CD14-positive monocyte (primary cell): ENCODE results near the gene LRRC4C. TPM values are rescaled to one million over a fixed set of nuclear protein-coding genes. Genes with fewer than 3 reads are reported as not detected.

ENCODE experiments used
- DNase-seq, 3 donors: peaks; one replicate each; pipeline ENCODE4 v3.0.0-alpha.2; 2011 to 2022
- H2AFZ ChIP-seq: 2 replicates; pipeline ENCODE4 v1.6.0; 2012; ENCODE audit warnings: mild to moderate bottlenecking, low read depth, low read length, inconsistent platforms; ENCODE audit not compliant: insufficient read depth, poor library complexity, severe bottlenecking
- H3K27ac ChIP-seq, 2 donors: 1 replicate in 1 of 2; 2 replicates in 1 of 2; pipeline ENCODE4 v1.5.1; 2012 to 2013; ENCODE audit warnings: low read length in 2 of 2, control low read depth in 1 of 2, inconsistent platforms in 1 of 2, low read depth in 1 of 2, mild to moderate bottlenecking in 1 of 2
- H3K27me3 ChIP-seq, 2 donors: one replicate each; pipeline versions ENCODE4 v1.6.0 to v1.6.1; 2011 to 2013; ENCODE audit warnings: low read length in 2 of 2; ENCODE audit not compliant: control insufficient read depth in 2 of 2, insufficient read depth in 2 of 2
- H3K36me3 ChIP-seq, 2 donors: replicated peaks in 1 of 2; 1 replicate in 1 of 2; 2 replicates in 1 of 2; pipeline versions ENCODE4 v1.5.1 to v1.6.1; 2012 to 2013; ENCODE audit warnings: low read length in 2 of 2, control low read depth in 1 of 2, inconsistent platforms in 1 of 2, mild to moderate bottlenecking in 1 of 2; ENCODE audit not compliant: insufficient read depth in 2 of 2, control insufficient read depth in 1 of 2
- H3K4me1 ChIP-seq, 2 donors: 1 replicate in 1 of 2; 2 replicates in 1 of 2; pipeline versions ENCODE4 v1.5.1 to v1.6.1; 2012 to 2013; ENCODE audit warnings: low read length in 2 of 2, control low read depth in 1 of 2, inconsistent platforms in 1 of 2, mild to moderate bottlenecking in 1 of 2, moderate library complexity in 1 of 2; ENCODE audit not compliant: insufficient read depth in 2 of 2, control insufficient read depth in 1 of 2
- H3K4me2 ChIP-seq: replicated peaks from 2 replicates; pipeline ENCODE3; 2012; ENCODE audit warnings: low read length, moderate library complexity, mild to moderate bottlenecking; ENCODE audit not compliant: poor library complexity, severe bottlenecking; ENCODE audit errors: extremely low read depth
- H3K4me3 ChIP-seq, 3 experiments: fragments of 200-600 bp in 1 of 3; sonication (generic) in 1 of 3; replicated peaks in 1 of 3; 1 replicate in 2 of 3; 2 replicates in 1 of 3; pipeline ENCODE4 v1.5.1; 2011 to 2013; ENCODE audit warnings: low read length in 3 of 3, mild to moderate bottlenecking in 3 of 3, control low read depth in 2 of 3, low read depth in 2 of 3, inconsistent platforms in 1 of 3, moderate library complexity in 1 of 3
- H3K79me2 ChIP-seq: 2 replicates; pipeline ENCODE4 v1.6.0; 2012; ENCODE audit warnings: mild to moderate bottlenecking, control low read depth, inconsistent platforms, low read length, moderate library complexity; ENCODE audit not compliant: insufficient read depth
- H3K9ac ChIP-seq: 2 replicates; pipeline ENCODE4 v1.6.0; 2017; ENCODE audit warnings: low read length, mild to moderate bottlenecking; ENCODE audit not compliant: insufficient read depth, poor library complexity, severe bottlenecking
- H3K9me3 ChIP-seq, 2 donors: replicated peaks in 1 of 2; 1 replicate in 1 of 2; 2 replicates in 1 of 2; pipeline versions ENCODE4 v1.5.1 to v1.6.1; 2012 to 2013; ENCODE audit warnings: low read length in 2 of 2, control low read depth in 1 of 2; ENCODE audit not compliant: control insufficient read depth in 1 of 2, insufficient read depth in 1 of 2
- H4K20me1 ChIP-seq: 2 replicates; pipeline ENCODE4 v1.6.0; 2012; ENCODE audit warnings: mild to moderate bottlenecking, low read length, control low read depth, moderate library complexity; ENCODE audit not compliant: insufficient read depth
- H3K27ac Mint-ChIP-seq, 7 donors: one replicate each; pipeline ENCODE4 v1.8.0; 2020; ENCODE audit warnings: mild to moderate bottlenecking in 7 of 7, mixed read lengths in 7 of 7, moderate library complexity in 6 of 7, inconsistent platforms in 2 of 7
- H3K27me3 Mint-ChIP-seq, 3 donors: one replicate each; pipeline ENCODE4 v1.8.0; 2021 to 2022; ENCODE audit warnings: low read depth in 3 of 3, mild to moderate bottlenecking in 3 of 3, mixed read lengths in 3 of 3, moderate library complexity in 3 of 3, inconsistent platforms in 1 of 3
- H3K36me3 Mint-ChIP-seq, 2 donors: one replicate each; pipeline ENCODE4 v1.8.0; 2020; ENCODE audit warnings: mixed read lengths in 2 of 2, inconsistent platforms in 1 of 2, mild to moderate bottlenecking in 1 of 2
- H3K4me1 Mint-ChIP-seq: one replicate; pipeline ENCODE4 v1.8.0; 2020; ENCODE audit warnings: mild to moderate bottlenecking, mixed read lengths
- H3K4me3 Mint-ChIP-seq, 2 donors: one replicate each; pipeline ENCODE4 v1.8.0; 2020; ENCODE audit warnings: mild to moderate bottlenecking in 2 of 2, mixed read lengths in 2 of 2, moderate library complexity in 1 of 2
- H3K9me3 Mint-ChIP-seq, 7 donors: one replicate each; pipeline ENCODE4 v1.8.0; 2020 to 2022; ENCODE audit warnings: mixed read lengths in 7 of 7, mild to moderate bottlenecking in 6 of 7, moderate library complexity in 6 of 7, inconsistent platforms in 2 of 7
- CTCF ChIP-seq: fragments of 200-600 bp; IDR thresholded peaks from one replicate; pipeline ENCODE4 v1.8.0; 2022; ENCODE audit warnings: antibody characterized with exemption, mild to moderate bottlenecking
- WGBS: methylation state at CpG from one replicate; pipeline ENCODE4 v1.1.5; 2013; ENCODE audit warnings: missing lambda C conversion rate; ENCODE audit not compliant: insufficient coverage; 5-methylcytosine and 5-hydroxymethylcytosine counted together
- intact Hi-C, 2 donors: fragments of 100-400 bp; cut with micrococcal nuclease; formaldehyde crosslinking; loops; one replicate each; pipeline versions ENCODE4 v1.15.0 to v1.15.1; 2023
- polyA plus RNA-seq, 3 donors: library from polyadenylated mRNA; depleted of rRNA in 1 of 3; unstranded in 2 of 3; stranded (reverse) in 1 of 3; fragments of 300-500 nt in 2 of 3; fragments of >200 nt in 1 of 3; fragmentation: Illumina TruSeq in 2 of 3; gene quantifications; 1 replicate in 2 of 3; 2 replicates in 1 of 3; pipeline ENCODE4 v1.2.3, GENCODE V29; 2012 to 2021

Gene LRRC4C
- polyA plus RNA-seq, 3 donors = not detected

- no peak for TF ChIP-seq CTCF
- 86% methylated on average over 3 of the region's 5 CpGs for WGBS
- H3K4me3 ChIP-seq = no peak overlapping the region
- no peak overlapping the region for H3K27ac ChIP-seq
- no peak overlapping the region for H2AFZ ChIP-seq
- intact Hi-C loops = no loop called here
- no peaks in the 10 kb centered on the region for H3K79me2 ChIP-seq
- DNase-seq = no peak
- H3K36me3 ChIP-seq = no peaks in the 10 kb centered on the region
- peaks cover 0 to 12% of the 10 kb centered on the region in 2 donors for H3K9me3 ChIP-seq
- Mint-ChIP-seq H3K4me3 (no peak overlapping the region), H3K36me3 (no peaks in the 10 kb centered on the region), H3K9me3 (peaks cover 0 to 15% (median 3%) of the 10 kb centered on the region in 7 donors), H3K4me1 (no peaks in the 10 kb centered on the region), H3K27me3 (peaks cover 0 to 1% (median 0%) of the 10 kb centered on the region in 3 donors), H3K27ac (no peak overlapping the region)
- H3K27me3 ChIP-seq = no peaks in the 10 kb centered on the region
- H3K4me2 ChIP-seq = no peak overlapping the region
- no peaks in the 10 kb centered on the region for H4K20me1 ChIP-seq
- no peak overlapping the region for H3K9ac ChIP-seq
- no peaks in the 10 kb centered on the region for H3K4me1 ChIP-seq
Measured at GRCh38 chr11:40190294-40190693, 1269.2 kb downstream of the LRRC4C start.

DNA sequence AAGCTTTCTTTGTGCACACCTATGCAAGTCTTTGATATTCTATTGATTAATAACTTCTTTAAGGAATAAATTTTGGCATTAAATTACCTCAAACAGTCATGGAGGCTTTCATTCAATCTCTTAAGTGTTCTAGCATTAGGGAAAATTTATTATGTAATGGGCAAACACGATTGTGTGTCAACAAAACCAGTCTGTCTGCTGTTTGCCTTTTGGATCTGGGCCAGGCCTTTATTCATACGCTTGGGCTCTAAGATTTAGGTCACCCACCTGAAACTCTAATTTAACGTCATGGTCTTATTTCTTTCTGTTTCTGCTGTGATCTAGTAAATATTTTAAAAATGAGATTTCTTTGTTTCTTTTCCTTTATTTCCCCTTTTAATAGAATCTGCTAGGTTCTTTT is 1270.6 kb downstream of the LRRC4C start:
- Histone ChIP-seq H3K27me3 (no peaks in the 10 kb centered on the region), H3K4me1 (no peaks in the 10 kb centered on the region), H3K4me3 (no peak overlapping the region), H3K9ac (no peak overlapping the region), H3K9me3 (peaks cover 0 to 12% of the 10 kb centered on the region in 2 donors), H2AFZ (no peak overlapping the region), H4K20me1 (no peaks in the 10 kb centered on the region), H3K79me2 (no peaks in the 10 kb centered on the region), H3K36me3 (no peaks in the 10 kb centered on the region), H3K4me2 (no peak overlapping the region), H3K27ac (no peak overlapping the region)
- Mint-ChIP-seq H3K36me3 (no peaks in the 10 kb centered on the region), H3K4me3 (no peak overlapping the region), H3K4me1 (no peaks in the 10 kb centered on the region), H3K27me3 (peaks cover 0 to 1% (median 0%) of the 10 kb centered on the region in 3 donors), H3K9me3 (peaks cover 0 to 15% (median 1%) of the 10 kb centered on the region in 7 donors), H3K27ac (no peak overlapping the region)
- no peak for TF ChIP-seq CTCF
- intact Hi-C loops = no loop called here
- WGBS = no CpG with 5 or more reads among the region's 3 CpGs
- no peak for DNase-seq
